Endothelial cell of umbilical vein (primary cell): Measurements from ENCODE around the gene CMSS1. TPM values are rescaled to one million over a fixed set of nuclear protein-coding genes. Genes with fewer than 3 reads are reported as not detected.

Experiments used
- BruUV-seq: library from RNA; stranded (reverse); fragments of 400-500 nt; replicated peaks from 2 replicates; lab custom pipeline; 2021; lab: Mats Ljungman, UMichigan
- CTCF ChIA-PET: fragments of 300-600, 350-600 bp; sonication (Branson Sonifier 250); formaldehyde crosslinking; loops from one replicate; lab custom pipeline; 2021; ENCODE audit warnings: antibody characterized with exemption, inconsistent platforms; lab: Charles Lee
- POLR2A ChIA-PET: fragments of 300-600, 350-600 bp; sonication (Branson Sonifier 250); formaldehyde crosslinking; loops from one replicate; lab custom pipeline; 2021; ENCODE audit warnings: antibody characterized with exemption, inconsistent platforms; lab: Charles Lee
- DNase-seq: peaks from one replicate; pipeline ENCODE4 v3.0.0-alpha.2; 2011; ENCODE audit warnings: low read depth, low spot score
- FAIRE-seq: peaks from 2 replicates; lab custom pipeline; 2011; peaks lifted over from hg19 to GRCh38; lab: Jason Lieb, UNC
- H2AFZ ChIP-seq: 2 replicates; pipeline ENCODE4 v1.6.0; 2012; ENCODE audit warnings: low read depth, low read length, control low read depth, inconsistent platforms
- H3K27ac ChIP-seq: 2 replicates; pipeline ENCODE4 v1.5.1; 2011; ENCODE audit warnings: low read depth, mild to moderate bottlenecking, control low read depth, low read length, moderate library complexity; ENCODE audit not compliant: insufficient read depth
- H3K27me3 ChIP-seq, 2 experiments: 2 replicates each; pipeline versions ENCODE4 v1.6.0 to v1.6.1; 2011; ENCODE audit warnings: low read length in 2 of 2, mixed read lengths in 1 of 2; ENCODE audit not compliant: control insufficient read depth in 2 of 2, insufficient read depth in 2 of 2
- H3K36me3 ChIP-seq, 2 experiments: 2 replicates in 1 of 2; 3 replicates in 1 of 2; pipeline ENCODE4 v1.5.1; 2011; ENCODE audit warnings: low read length in 2 of 2, mild to moderate bottlenecking in 1 of 2, moderate library complexity in 1 of 2; ENCODE audit not compliant: control insufficient read depth in 2 of 2, insufficient read depth in 2 of 2; ENCODE audit errors: extremely low read depth in 1 of 2
- H3K4me1 ChIP-seq: 3 replicates; pipeline ENCODE4 v1.5.1; 2011; ENCODE audit warnings: mild to moderate bottlenecking, low read length; ENCODE audit not compliant: control insufficient read depth, insufficient read depth; ENCODE audit errors: extremely low read depth
- H3K4me2 ChIP-seq: 2 replicates; pipeline ENCODE4 v1.6.1; 2011; ENCODE audit warnings: low read length, control low read depth, mixed read lengths; ENCODE audit not compliant: insufficient read depth
- H3K4me3 ChIP-seq, 3 experiments: fragments of 200-600 bp in 1 of 3; sonication (generic), shearing (Covaris generic) in 1 of 3; replicated peaks in 1 of 3; 2 replicates each; pipeline ENCODE4 v1.5.1; 2011 to 2016; ENCODE audit warnings: control low read depth in 3 of 3, low read length in 3 of 3, mild to moderate bottlenecking in 2 of 3, inconsistent platforms in 1 of 3, low read depth in 1 of 3, moderate library complexity in 1 of 3; ENCODE audit not compliant: insufficient read depth in 1 of 3
- H3K79me2 ChIP-seq: 2 replicates; pipeline ENCODE4 v1.6.0; 2012; ENCODE audit warnings: low read length, inconsistent platforms; ENCODE audit not compliant: control insufficient read depth, insufficient read depth
- H3K9ac ChIP-seq: replicated peaks from 2 replicates; pipeline ENCODE3; 2011; ENCODE audit warnings: low read length, control low read depth; ENCODE audit not compliant: insufficient read depth; ENCODE audit errors: extremely low read depth
- H3K9me1 ChIP-seq: replicated peaks from 3 replicates; pipeline ENCODE4 v1.6.0; 2011; ENCODE audit warnings: mild to moderate bottlenecking, low read length; ENCODE audit not compliant: control insufficient read depth, insufficient read depth; ENCODE audit errors: extremely low read depth
- H3K9me3 ChIP-seq: replicated peaks from 2 replicates; pipeline ENCODE4 v1.5.1; 2012; ENCODE audit warnings: low read length, inconsistent platforms; ENCODE audit not compliant: control insufficient read depth, insufficient read depth
- H4K20me1 ChIP-seq: replicated peaks from 2 replicates; pipeline ENCODE3; 2011; ENCODE audit warnings: mild to moderate bottlenecking, low read length; ENCODE audit not compliant: control insufficient read depth, insufficient read depth; ENCODE audit errors: extremely low read depth
- CTCF ChIP-seq, 2 donors: IDR thresholded peaks; 1 replicate in 1 of 2; 2 replicates in 1 of 2; pipeline ENCODE4 v1.5.1; 2011; ENCODE audit warnings: low read length in 2 of 2, mild to moderate bottlenecking in 2 of 2, moderate library complexity in 2 of 2, control low read depth in 1 of 2, inconsistent platforms in 1 of 2, low read depth in 1 of 2; ENCODE audit not compliant: insufficient read depth in 1 of 2; ENCODE audit errors: extremely low read depth in 1 of 2
- EZH2 ChIP-seq: IDR thresholded peaks from 2 replicates; pipeline ENCODE4 v1.6.1; 2012; ENCODE audit warnings: borderline replicate concordance, low read depth, mild to moderate bottlenecking, moderate library complexity, low read length, inconsistent platforms; ENCODE audit not compliant: severe bottlenecking
- FOS ChIP-seq: IDR thresholded peaks from 2 replicates; pipeline ENCODE4 v1.6.1; 2011; ENCODE audit warnings: mild to moderate bottlenecking, low read length, moderate library complexity, borderline replicate concordance; ENCODE audit not compliant: insufficient read depth
- GATA2 ChIP-seq: IDR thresholded peaks from 2 replicates; pipeline ENCODE4 v1.7.0; 2011; ENCODE audit warnings: low read depth, mild to moderate bottlenecking, moderate library complexity, mixed read lengths, low read length; ENCODE audit not compliant: insufficient read length, insufficient read depth
- JUN ChIP-seq: IDR thresholded peaks from 2 replicates; pipeline ENCODE4 v1.6.1; 2011; ENCODE audit warnings: borderline replicate concordance, low read depth; ENCODE audit not compliant: insufficient read length, insufficient read depth
- MAX ChIP-seq: IDR thresholded peaks from 2 replicates; pipeline ENCODE4 v1.6.1; 2011; ENCODE audit not compliant: insufficient read depth, insufficient read length
- MYC ChIP-seq: IDR thresholded peaks from one replicate; pipeline ENCODE4 v1.6.1; 2011; ENCODE audit warnings: mild to moderate bottlenecking, low read depth, low read length
- POLR2A ChIP-seq: IDR thresholded peaks from 2 replicates; pipeline ENCODE4 v1.6.1; 2012; ENCODE audit warnings: low read depth, mild to moderate bottlenecking, control low read depth, low read length
- POLR2AphosphoS5 ChIP-seq: IDR thresholded peaks from 2 replicates; pipeline ENCODE4 v1.6.1; 2012; ENCODE audit warnings: low read depth, mild to moderate bottlenecking, control low read depth, low read length, moderate library complexity; ENCODE audit not compliant: insufficient read depth
- dilution Hi-C: fragments of 300-500 bp; cut with MboI; formaldehyde crosslinking; loops from one replicate; pipeline ENCODE4 v1.15.0; 2019; ENCODE audit warnings: low sequenced_read_pairs; ENCODE audit not compliant: extremely low pct_ligation_motif_present
- intact Hi-C: fragments of 100-400 bp; cut with micrococcal nuclease; formaldehyde crosslinking; loops from one replicate; pipeline ENCODE4 v1.10.0; 2022
- polyA plus RNA-seq, 4 experiments: library from polyadenylated mRNA; depleted of rRNA in 3 of 4; stranded (reverse) in 3 of 4; unstranded in 1 of 4; fragments of >200 nt; gene quantifications; 2 replicates each; pipeline versions ENCODE4 v1.2.1 to v1.2.3, GENCODE V29; 2011 to 2012; ENCODE audit warnings: missing spikeins in 1 of 4
- total RNA-seq: library from RNA; stranded (reverse); gene quantifications from 2 replicates; pipeline ENCODE4 v1.2.3, GENCODE V29; 2021

Gene CMSS1
- total and polyA plus RNA-seq, 2 donors (not counting 3 experiments of a cell fraction or from before 2014, with no cell fraction given), result 9.7 to 60.6 TPM

- Histone ChIP-seq H3K9me3 (no peaks in the 10 kb centered on the region), H3K4me3 (no peak overlapping the region), H3K36me3 (no peaks in the 10 kb centered on the region), H3K9me1 (no peaks in the 10 kb centered on the region), H3K4me2 (no peak overlapping the region), H4K20me1 (no peaks in the 10 kb centered on the region), H2AFZ (no peak overlapping the region), H3K27me3 (no peaks in the 10 kb centered on the region), H3K4me1 (no peaks in the 10 kb centered on the region), H3K9ac (no peak overlapping the region), H3K27ac (no peak overlapping the region), H3K79me2 (no peaks in the 10 kb centered on the region)
- CTCF ChIA-PET, result interaction anchor here (1.6 kb wide), 1 partner anchor 13 kb away, joined by 4 read pairs; no protein-coding TSS in a partner anchor
- no peak for FAIRE-seq
- intact Hi-C loops, result no loop called here
- POLR2A ChIA-PET, result no interaction called here
- TF ChIP-seq JUN (no peak), GATA2 (no peak), POLR2A (no peak), MAX (no peak), EZH2 (no peak), CTCF (IDR thresholded peaks at IDR 0.05; ENCODE audit: extremely low read depth in 1 of 2, insufficient read depth in 1 of 2, low read depth in 1 of 2, low read length in 2 of 2) (no peak), POLR2AphosphoS5 (no peak), FOS (no peak), MYC (no peak)
- dilution Hi-C loops, result no loop called here
- no TSS peak for BruUV-seq
- DNase-seq, result no peak
Observed at GRCh38 chr3:100081986-100082692, 264.5 kb downstream of the CMSS1 start.
